DOHH2 (cell line): ENCODE measurements around the gene DNMT3A.

ENCODE experiments used
- H3F3A ChIP-seq: fragments of 200-600 bp; sonication (generic), shearing (Covaris generic); 2 replicates; pipeline ENCODE4 v1.6.0; 2016; ENCODE audit warnings: antibody characterized with exemption, mild to moderate bottlenecking; ENCODE audit not compliant: control insufficient read depth, insufficient read depth
- H3K27ac ChIP-seq: fragments of 200-600 bp; sonication (generic); 2 replicates; pipeline ENCODE4 v1.5.1; 2014; ENCODE audit warnings: low read depth, mild to moderate bottlenecking, low read length, moderate library complexity
- H3K27me3 ChIP-seq: fragments of 200-600 bp; sonication (generic); 2 replicates; pipeline ENCODE4 v1.6.1; 2014; ENCODE audit warnings: mild to moderate bottlenecking, low read length, mixed read lengths; ENCODE audit not compliant: control insufficient read depth
- H3K36me3 ChIP-seq: fragments of 200-600 bp; sonication (generic); 2 replicates; pipeline ENCODE4 v1.6.1; 2014; ENCODE audit warnings: mild to moderate bottlenecking, low read length, moderate library complexity, mixed read lengths; ENCODE audit not compliant: control insufficient read depth
- H3K4me1 ChIP-seq: fragments of 200-600 bp; sonication (generic); 2 replicates; pipeline ENCODE4 v1.6.1; 2014; ENCODE audit warnings: mild to moderate bottlenecking, low read length, mixed read lengths; ENCODE audit not compliant: control insufficient read depth
- H3K4me2 ChIP-seq: fragments of 200-600 bp; sonication (generic); 2 replicates; pipeline ENCODE4 v1.6.0; 2014; ENCODE audit warnings: mild to moderate bottlenecking, low read length, moderate library complexity
- H3K4me3 ChIP-seq: fragments of 200-600 bp; sonication (generic); 2 replicates; pipeline ENCODE4 v1.5.1; 2014; ENCODE audit warnings: mild to moderate bottlenecking, low read length, mixed read lengths
- H3K79me2 ChIP-seq: fragments of 200-600 bp; sonication (generic); 2 replicates; pipeline ENCODE4 v1.6.1; 2014; ENCODE audit warnings: mild to moderate bottlenecking, low read length, mixed read lengths; ENCODE audit not compliant: control insufficient read depth
- H3K9me2 ChIP-seq: fragments of 200-600 bp; sonication (generic); replicated peaks from 2 replicates; pipeline ENCODE4 v1.6.1; 2014; ENCODE audit warnings: mild to moderate bottlenecking, low read length, mixed read lengths; ENCODE audit not compliant: control insufficient read depth
- H3K9me3 ChIP-seq: fragments of 200-600 bp; sonication (generic); 2 replicates; pipeline ENCODE4 v1.6.1; 2014; ENCODE audit warnings: antibody characterized with exemption, low read length, mixed read lengths; ENCODE audit not compliant: control insufficient read depth, insufficient read depth
- H4K20me1 ChIP-seq: fragments of 200-600 bp; sonication (generic); 2 replicates; pipeline ENCODE4 v1.6.0; 2014; ENCODE audit warnings: low read depth, mild to moderate bottlenecking, antibody characterized with exemption, low read length, moderate library complexity; ENCODE audit not compliant: control insufficient read depth, insufficient read depth
- EZH2phosphoT487 ChIP-seq: fragments of 200-600 bp; sonication (generic); IDR thresholded peaks from 2 replicates; pipeline ENCODE4 v1.6.1; 2017; ENCODE audit warnings: borderline replicate concordance, mild to moderate bottlenecking, antibody characterized with exemption, low read length, moderate library complexity, mixed read lengths
- TF ChIP-seq, protein P1 (sequence below): fragments of 200-600 bp; sonication (generic); IDR thresholded peaks from one replicate; pipeline ENCODE4 v1.5.1; 2014; ENCODE audit warnings: antibody characterized with exemption, mild to moderate bottlenecking, low read depth, low read length; ENCODE audit not compliant: poor library complexity, severe bottlenecking

DNMT3A gene

DNA sequence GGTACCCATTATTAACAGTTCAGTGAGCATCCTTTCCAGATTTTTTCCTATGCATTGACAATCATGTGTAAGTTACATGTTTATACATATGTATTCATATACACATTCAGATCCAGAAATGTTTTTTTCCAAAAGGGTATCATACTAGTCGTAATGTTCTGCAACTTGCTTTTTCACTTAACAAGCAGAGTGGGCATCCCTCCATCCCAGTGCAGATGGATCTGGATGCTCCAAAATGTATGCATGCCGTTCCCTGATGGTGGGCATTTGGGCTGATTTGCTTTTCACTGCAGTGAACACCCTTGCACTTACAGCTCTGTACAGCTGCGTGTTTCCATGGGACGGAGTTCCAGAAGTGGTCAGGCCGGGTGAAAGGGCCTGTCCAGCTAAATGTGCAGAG is 57.0 kb downstream of the DNMT3A start:
- Histone ChIP-seq H3K9me2 (no peaks in the 10 kb centered on the region), H3K79me2 (no peaks in the 10 kb centered on the region), H3K9me3 (no peaks in the 10 kb centered on the region), H3K4me3 (no peak overlapping the region), H4K20me1 (no peaks in the 10 kb centered on the region), H3K27me3 (no peaks in the 10 kb centered on the region), H3K4me1 (peaks cover 33% of the 10 kb centered on the region), H3K27ac (no peak overlapping the region), H3K4me2 (no peak overlapping the region), H3K36me3 (no peaks in the 10 kb centered on the region), H3F3A (no peaks in the 10 kb centered on the region)
- no peak for TF ChIP-seq EZH2phosphoT487
- TF ChIP-seq, protein P1, sequence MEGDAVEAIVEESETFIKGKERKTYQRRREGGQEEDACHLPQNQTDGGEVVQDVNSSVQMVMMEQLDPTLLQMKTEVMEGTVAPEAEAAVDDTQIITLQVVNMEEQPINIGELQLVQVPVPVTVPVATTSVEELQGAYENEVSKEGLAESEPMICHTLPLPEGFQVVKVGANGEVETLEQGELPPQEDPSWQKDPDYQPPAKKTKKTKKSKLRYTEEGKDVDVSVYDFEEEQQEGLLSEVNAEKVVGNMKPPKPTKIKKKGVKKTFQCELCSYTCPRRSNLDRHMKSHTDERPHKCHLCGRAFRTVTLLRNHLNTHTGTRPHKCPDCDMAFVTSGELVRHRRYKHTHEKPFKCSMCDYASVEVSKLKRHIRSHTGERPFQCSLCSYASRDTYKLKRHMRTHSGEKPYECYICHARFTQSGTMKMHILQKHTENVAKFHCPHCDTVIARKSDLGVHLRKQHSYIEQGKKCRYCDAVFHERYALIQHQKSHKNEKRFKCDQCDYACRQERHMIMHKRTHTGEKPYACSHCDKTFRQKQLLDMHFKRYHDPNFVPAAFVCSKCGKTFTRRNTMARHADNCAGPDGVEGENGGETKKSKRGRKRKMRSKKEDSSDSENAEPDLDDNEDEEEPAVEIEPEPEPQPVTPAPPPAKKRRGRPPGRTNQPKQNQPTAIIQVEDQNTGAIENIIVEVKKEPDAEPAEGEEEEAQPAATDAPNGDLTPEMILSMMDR = no peak

DNA sequence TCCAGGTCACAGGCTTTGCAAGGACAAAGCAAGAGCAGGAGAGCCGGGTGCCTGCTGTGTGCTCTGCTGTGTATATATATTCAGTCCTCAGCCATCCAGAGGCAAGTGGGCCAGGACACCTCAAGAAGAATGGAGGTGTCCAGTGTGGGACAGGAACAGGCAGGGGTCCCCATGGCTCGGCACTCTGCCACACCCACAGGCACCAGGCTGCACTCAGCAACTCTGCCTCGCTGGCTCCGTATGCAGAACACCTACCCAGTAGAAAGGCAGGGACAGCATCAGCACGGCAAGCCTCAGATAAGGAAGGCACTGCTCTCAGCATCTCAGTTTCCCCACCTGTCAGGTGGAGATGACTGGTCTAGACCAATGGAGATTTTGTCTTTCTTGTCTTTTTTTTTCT is 57.8 kb downstream of the DNMT3A start:
- Histone ChIP-seq H3K36me3 (no peaks in the 10 kb centered on the region), H3K4me1 (peaks cover 42% of the 10 kb centered on the region), H3K9me2 (no peaks in the 10 kb centered on the region), H3F3A (no peaks in the 10 kb centered on the region), H3K27me3 (no peaks in the 10 kb centered on the region), H4K20me1 (no peaks in the 10 kb centered on the region), H3K79me2 (no peaks in the 10 kb centered on the region), H3K27ac (no peak overlapping the region), H3K4me3 (no peak overlapping the region), H3K4me2 (no peak overlapping the region), H3K9me3 (no peaks in the 10 kb centered on the region)
- TF ChIP-seq, protein P1 = no peak
- no peak for TF ChIP-seq EZH2phosphoT487

DNA sequence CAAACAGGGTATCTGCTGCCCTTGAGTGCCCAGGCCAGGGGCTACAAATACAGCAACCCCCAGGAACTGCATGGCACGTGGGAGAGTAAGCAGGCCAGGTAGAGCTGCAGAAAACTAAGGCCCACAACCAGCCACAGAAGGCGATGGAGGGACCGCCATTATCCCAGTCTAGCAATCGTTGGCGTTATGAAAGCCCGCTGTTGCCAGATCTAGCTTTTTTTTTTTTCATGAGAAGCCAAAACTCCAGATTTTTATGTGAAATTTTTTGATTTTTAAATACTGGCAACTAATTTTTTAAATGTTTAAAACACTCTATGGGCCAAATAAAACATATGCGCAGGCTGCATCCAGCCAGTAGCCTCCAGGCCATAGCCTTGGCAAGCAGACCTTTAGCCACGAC is 59.8 kb downstream of the DNMT3A start:
- no peak overlapping the region for H3K4me3 ChIP-seq
- no peaks in the 10 kb centered on the region for H3K9me3 ChIP-seq
- H3K4me2 ChIP-seq = no peak overlapping the region
- H3K9me2 ChIP-seq = no peaks in the 10 kb centered on the region
- no peaks in the 10 kb centered on the region for H4K20me1 ChIP-seq
- H3F3A ChIP-seq = no peaks in the 10 kb centered on the region
- H3K27me3 ChIP-seq = peaks cover under 1% of the 10 kb centered on the region
- H3K4me1 ChIP-seq = peaks cover 50% of the 10 kb centered on the region
- no peaks in the 10 kb centered on the region for H3K36me3 ChIP-seq
- no peaks in the 10 kb centered on the region for H3K79me2 ChIP-seq
- TF ChIP-seq, protein P1 = no peak
- TF ChIP-seq EZH2phosphoT487 = no peak
- H3K27ac ChIP-seq = no peak overlapping the region

DNA sequence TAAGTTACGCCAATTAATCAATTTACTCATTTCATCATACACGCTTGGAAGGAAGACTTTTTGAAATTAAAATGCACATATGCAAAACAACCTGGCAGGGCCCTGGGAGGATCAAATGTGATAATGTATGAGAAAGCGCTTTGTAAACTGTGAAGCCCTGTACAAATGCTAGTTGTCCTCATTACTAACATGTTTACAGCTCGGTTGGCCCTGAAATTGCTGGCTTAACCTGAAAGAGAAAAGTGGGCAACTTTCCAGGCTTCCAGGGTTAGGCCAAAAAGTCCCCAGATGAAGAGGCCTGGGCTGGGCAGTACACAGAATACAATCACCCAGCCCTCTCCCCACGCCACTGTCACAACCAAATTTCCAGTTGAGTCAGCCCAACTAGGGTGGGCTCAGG is 60.2 kb downstream of the DNMT3A start:
- no peaks in the 10 kb centered on the region for H3K79me2 ChIP-seq
- H3K36me3 ChIP-seq = no peaks in the 10 kb centered on the region
- no peaks in the 10 kb centered on the region for H3F3A ChIP-seq
- no peak overlapping the region for H3K4me2 ChIP-seq
- H3K9me2 ChIP-seq = no peaks in the 10 kb centered on the region
- TF ChIP-seq, protein P1 = no peak
- TF ChIP-seq EZH2phosphoT487 = no peak
- H3K27me3 ChIP-seq = peaks cover 5% of the 10 kb centered on the region
- no peaks in the 10 kb centered on the region for H3K9me3 ChIP-seq
- H3K4me1 ChIP-seq = peaks cover 50% of the 10 kb centered on the region
- no peak overlapping the region for H3K27ac ChIP-seq
- no peaks in the 10 kb centered on the region for H4K20me1 ChIP-seq
- H3K4me3 ChIP-seq = no peak overlapping the region
